Dermis microvascular lymphatic vessel endothelial cell (primary cell): ENCODE measurements around the gene MICAL3. TPM values are rescaled to one million over a fixed set of nuclear protein-coding genes. Genes with fewer than 3 reads are reported as not detected.

ENCODE experiments used
- DNase-seq, 2 donors: peaks; one replicate each; pipeline versions ENCODE4 v3.0.0 to v3.0.0-alpha.2; 2010; ENCODE audit warnings: low read depth in 2 of 2
- total RNA-seq: library from RNA; depleted of rRNA; stranded (reverse); fragments of >200 nt; gene quantifications from 2 replicates; pipeline ENCODE4 v1.2.1, GENCODE V29; 2014

MICAL3 gene
- total RNA-seq, 1 donor from 2014 or later: 14.8 TPM

- no peak for DNase-seq
Measured at GRCh38 chr22:17794726-17795542, 229.4 kb downstream of the MICAL3 start.

DNA sequence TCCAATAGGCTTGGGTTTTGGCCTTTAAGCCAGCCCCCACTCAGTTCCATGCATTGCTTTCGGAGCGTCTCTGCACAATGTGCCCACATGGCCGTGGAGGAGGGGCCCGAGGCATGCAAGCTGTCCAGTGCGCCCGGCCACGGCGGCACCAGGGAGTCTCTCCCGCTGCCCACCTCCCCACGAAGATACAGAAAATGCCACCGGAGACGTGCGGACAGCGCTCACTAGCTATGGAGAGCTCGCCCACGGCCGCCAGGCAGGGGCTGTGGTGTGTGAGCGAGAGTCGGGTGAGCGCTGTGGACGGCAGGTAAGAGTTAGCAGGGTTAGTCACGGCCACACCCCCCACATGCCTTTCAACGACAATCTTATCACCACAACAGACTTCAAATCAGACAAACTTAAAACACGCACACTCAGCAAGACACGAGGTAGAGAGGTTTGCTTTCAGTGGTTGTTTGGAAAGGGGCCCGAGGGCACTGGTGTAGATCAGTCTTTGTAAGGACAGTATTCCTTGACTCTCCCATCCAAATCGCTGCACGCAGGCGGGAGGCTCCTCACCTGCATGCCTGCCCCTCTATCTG lies 231.4 kb downstream of the MICAL3 start:
- DNase-seq: no peak

- DNase-seq: no peak
Measured at GRCh38 chr22:17792299-17792698, 232.1 kb downstream of the MICAL3 start.

- no peak for DNase-seq
Measured at GRCh38 chr22:17791196-17791595, 233.2 kb downstream of the MICAL3 start.

DNA sequence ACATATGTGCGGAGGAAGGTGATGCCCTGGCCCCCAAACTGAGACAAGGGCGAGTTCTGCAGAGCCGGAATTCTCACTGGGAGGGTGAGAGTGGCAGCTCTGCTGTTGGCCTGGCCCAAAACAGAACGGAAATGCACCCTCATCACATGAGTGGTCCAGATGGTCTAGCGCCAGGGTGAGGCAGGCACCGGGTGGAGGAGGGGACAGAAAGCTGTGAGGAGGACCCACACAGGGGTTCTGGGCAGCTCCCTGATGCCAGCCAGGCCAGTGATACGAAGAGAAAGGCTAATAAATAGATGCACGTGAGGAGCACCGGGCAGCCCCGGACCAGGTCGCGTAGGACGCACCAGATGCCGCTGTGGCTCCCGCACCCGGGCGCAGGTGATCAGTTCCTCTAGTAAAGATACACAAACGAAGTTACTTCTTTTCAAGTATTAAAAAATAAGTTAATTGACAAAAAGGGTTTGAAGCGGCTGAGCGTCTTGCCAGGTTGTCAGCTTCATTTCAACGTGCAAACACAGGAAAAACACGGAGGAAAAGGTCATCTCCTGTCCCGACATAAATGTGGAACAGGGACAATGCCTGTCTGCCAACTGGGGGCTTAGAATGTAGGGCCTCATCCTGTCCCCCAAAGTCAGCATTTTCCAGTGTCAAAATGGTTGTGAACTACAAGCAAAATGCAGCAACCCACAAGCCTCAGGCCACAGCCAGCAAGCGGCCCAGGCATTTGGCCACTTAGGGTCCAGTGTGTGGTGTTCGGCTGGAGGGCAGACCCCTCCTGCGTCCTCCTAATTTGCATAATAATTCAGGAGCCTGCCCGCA lies 234.8 kb downstream of the MICAL3 start:
- DNase-seq: no peak

DNA sequence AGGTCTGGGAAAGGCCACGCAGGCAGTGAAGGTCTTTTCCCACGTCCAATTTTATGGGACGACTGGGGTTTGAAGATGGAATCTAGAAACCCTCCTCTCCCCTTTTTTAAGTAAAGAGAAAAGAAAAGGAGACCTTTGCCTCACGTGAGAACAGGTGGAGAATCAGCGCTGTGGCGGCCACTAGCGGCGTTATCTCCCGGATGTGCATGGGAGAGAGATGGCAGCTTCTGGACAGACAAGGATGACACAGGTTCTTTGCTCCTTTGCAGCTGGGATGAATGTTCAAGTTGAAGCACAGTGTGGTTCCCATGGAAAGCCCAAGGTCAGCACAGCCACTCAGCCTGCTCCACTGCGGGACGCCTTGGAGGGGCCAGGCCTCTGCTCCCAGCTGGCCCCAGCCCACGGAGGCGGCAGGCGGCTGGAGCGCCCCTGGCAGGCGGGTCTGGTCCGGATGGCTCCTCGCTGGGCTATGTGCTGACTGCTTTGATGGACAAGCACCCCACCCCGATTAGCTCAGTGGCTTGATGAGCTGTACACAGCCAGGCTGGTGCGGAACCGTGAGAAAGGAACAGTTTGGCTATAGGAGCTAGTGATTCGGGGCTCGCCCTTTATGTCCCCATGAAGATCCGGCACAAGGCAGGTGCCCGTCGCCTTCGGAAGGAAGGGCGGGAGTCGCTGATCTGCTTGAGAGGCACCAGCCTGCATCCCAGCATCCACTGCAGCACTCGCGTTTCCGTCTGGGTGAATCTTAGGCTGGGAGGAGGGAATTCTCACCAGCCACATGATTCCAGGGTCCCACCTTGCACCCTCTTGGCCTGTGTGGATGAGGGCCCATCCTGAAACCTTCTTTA lies 235.6 kb downstream of the MICAL3 start:
- no peak for DNase-seq

- no peak for DNase-seq
Measured at GRCh38 chr22:17787716-17788330, 236.5 kb downstream of the MICAL3 start.

- no peak for DNase-seq
Measured at GRCh38 chr22:17787241-17787640, 237.1 kb downstream of the MICAL3 start.

DNA sequence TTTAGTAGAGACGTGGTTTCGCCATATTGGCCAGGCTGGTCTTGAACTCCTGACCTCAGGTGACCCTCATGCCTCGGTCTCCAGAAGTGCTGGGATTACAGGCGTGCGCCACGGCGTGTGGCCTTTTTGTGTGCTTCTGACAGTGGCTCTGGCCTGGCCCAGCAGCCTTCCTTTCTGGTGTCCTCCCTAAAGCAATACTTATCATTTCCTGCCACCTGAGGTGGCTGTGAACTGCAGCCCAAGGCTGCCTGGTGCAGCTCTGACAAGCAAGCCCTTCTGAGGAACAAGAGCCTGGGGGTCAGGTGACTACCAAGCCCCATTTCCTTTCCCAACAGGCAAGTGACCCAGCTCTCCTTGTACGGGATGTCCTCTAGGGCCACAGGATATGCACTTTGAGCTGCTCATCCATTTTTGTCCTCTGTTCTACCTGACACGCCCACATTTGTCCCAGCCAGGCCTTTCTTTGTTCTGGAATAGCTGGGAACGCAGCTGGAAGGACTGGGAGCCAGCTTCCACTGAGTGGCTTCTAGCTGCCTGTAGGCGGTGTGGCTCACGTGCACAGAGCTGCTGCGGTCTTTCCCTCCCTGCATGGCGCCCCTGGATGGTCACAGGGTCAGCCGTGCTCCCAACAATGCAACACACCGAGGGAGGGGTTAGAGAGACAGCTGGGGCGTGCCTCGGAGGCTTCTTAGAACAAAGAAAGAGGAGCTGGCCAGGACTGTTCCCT lies 237.8 kb downstream of the MICAL3 start:
- DNase-seq: peak; percentile 74 to 78

DNA sequence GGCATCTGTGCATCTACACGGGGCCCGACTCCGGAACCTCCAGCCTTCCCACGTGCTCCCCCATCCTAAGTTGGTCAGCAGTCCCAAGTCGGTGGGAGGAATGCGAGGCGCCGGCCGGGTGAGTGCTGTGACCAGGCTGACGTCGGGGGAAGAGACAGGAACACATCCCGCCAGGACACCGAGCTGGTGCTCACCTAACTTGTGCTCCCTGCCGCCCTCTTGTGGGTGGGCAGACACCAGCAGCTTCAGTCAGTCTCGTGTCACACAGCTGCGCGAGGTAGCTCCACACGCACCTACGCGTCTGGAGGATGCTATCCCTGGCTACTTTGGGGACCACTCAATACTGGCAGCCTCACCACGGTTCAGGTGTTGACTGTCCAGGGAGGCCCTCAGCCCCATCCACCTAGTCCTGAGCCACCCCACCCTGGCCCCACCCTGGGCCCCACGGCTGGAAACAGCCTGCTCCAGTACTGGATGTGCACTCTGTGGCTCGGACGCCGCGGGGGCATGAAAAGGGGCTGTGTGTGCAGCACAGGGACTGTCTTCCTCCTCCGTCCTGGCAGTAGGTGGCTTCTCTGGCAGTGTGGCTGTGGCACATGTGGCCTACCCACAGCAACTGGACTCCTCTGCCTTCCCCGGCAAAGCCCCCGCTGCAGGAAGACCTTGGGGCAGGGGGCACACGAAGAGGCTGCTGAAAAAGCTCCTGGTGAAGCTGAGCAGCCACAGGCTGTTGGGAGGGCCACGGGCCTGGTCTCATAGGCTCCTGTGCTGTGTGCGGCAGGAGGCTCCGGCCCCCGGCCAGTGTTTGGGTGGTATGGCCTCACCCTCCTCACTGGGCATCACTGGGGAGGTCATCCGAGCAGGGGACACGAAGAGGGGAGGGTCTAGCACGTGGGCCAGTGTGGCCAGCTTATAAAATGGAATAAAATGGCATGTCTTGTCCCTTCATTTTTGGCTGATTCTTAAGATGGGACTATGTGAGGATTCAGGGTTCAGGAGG lies 238.9 kb downstream of the MICAL3 start:
- DNase-seq: peak in 1 of 2 donors; percentile 35

GRCh38 chr22:17784776-17785175 lies 239.6 kb downstream of the MICAL3 start:
- DNase-seq: no peak

DNA sequence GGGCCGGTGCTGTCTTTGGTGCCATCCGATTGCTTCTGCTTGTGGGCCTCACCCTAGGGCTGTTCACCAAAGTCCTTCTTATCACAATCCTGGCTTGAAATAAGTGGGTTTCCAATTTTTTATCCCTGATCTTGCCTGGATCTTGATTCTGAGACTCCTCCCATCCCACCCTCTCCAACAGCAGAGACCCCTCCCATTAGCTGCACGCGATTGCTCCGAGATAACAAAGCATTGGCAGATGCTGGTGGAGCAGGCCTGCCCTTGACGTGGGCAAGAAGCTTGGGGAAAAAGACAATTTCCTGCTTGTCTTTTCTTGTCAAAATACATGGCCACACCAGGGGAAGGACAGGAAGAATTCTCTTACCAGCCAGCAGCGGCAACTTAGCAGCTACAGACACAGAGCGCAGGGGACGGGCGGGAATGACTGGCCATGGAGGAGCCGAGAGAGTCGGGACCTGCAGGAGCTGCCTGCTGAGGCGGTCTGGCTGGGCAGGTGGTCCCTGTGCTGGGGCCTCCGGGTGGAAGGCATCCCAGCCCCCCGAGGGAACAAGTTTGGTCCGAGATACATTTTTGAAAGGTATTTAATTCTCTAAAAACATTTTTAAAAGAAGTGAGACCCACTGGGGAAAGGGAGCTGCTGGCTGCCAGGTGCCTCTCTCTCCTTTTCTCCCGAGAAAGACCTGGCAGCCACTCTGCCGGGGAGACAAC lies 240.4 kb downstream of the MICAL3 start:
- no peak for DNase-seq

GRCh38 chr22:17783312-17783711 lies 241.0 kb downstream of the MICAL3 start:
- DNase-seq: no peak

DNA sequence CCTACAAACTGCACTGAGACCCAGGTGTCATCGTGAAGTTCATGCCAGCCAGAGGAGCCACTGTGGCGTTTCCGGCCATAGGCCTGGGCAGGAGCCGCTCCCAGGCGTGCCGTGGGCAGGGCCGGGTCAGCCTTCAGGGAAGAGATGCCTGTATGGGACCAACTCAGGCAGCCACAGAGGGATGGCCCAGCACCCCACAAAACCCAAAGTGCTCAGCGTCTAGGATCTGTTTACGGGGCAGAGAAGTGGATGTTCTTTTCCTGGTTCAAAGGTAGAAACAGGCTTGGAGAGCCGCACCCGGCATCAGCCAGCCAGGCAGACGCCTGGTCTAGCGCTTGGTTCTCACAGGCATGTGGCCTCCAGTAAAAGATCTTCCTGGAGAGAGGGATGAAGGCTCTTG lies 241.7 kb downstream of the MICAL3 start:
- DNase-seq: no peak

DNA sequence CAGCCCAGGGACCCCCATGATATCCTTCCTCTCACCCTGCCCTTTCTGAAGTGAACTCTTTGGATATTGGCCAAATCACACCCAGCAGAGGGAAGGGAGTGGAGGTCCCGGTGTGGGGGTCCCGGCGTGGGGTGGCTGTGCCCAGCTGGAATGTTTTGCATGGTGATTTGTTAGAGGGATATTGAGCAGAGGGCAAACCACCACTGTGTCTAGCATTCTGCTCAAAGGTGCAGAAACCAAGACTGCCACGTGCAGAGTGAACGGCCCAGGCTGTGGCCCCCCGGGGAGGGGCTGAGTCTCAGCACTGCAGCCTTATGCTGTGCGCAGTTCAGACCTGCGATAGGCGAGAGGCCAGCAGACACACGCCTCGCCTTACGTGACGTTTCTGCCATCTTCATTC lies 242.2 kb downstream of the MICAL3 start:
- DNase-seq: no peak

- DNase-seq: peak; percentile 47 to 78
Measured at GRCh38 chr22:17781319-17782031, 242.9 kb downstream of the MICAL3 start.

DNA sequence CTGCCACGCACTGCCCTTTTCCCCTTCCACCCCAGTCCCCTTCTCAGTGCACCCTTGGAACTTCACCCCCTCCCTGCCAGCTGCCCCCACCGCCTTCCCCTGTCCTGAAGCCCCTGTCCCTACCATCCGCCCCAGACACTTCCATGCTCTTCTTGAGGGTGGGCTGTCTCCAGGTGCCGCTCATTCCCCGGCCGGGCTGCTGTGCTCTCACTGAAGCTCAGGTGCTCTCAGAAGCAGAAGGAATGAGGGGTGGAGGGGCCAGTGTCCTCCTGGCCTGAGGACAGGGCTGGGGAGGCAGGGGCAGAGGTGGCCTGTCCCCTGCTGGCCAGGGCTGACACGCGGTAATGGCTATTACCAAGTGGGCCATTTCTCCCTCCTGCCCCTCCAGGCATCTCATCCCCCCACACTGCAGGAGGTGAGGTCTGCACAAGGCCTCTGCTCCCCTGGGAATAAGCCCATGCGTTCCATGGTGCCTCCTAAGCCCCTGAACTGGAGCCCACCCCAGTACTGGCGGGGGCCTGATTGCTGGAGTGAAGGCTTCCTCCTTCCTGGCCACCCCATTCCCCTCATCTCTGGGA lies 243.5 kb downstream of the MICAL3 start:
- no peak for DNase-seq
